ENCODE results near the gene DLG2.

DNA sequence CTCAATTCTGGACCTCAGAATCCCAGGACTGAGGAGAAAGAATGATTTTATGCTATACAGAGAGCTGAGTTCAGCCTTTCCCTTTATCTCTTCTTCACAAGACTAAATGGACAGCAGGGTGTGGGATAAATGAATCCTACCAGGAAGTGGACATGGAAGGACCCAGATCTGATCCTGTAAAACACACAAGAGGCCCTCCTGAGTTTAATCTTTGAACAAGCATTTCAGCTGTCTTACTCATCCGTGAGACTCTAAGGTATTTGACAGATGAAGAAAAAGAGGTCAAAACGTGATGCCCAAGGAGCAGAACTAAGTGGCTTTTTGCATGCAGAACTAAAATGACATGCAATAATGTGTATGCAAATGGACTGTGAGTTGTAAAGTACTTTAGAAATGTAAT, 511.3 kb downstream of the DLG2 start:
- TF ChIP-seq, protein P1, sequence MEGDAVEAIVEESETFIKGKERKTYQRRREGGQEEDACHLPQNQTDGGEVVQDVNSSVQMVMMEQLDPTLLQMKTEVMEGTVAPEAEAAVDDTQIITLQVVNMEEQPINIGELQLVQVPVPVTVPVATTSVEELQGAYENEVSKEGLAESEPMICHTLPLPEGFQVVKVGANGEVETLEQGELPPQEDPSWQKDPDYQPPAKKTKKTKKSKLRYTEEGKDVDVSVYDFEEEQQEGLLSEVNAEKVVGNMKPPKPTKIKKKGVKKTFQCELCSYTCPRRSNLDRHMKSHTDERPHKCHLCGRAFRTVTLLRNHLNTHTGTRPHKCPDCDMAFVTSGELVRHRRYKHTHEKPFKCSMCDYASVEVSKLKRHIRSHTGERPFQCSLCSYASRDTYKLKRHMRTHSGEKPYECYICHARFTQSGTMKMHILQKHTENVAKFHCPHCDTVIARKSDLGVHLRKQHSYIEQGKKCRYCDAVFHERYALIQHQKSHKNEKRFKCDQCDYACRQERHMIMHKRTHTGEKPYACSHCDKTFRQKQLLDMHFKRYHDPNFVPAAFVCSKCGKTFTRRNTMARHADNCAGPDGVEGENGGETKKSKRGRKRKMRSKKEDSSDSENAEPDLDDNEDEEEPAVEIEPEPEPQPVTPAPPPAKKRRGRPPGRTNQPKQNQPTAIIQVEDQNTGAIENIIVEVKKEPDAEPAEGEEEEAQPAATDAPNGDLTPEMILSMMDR (IDR thresholded peaks at IDR 0.05; ENCODE audit: low read depth, low read length) = no peak
- no peak for TF ChIP-seq EZH2phosphoT487 (IDR thresholded peaks at IDR 0.05; ENCODE audit: low read depth)
